Left renal pelvis (tissue), 4 donors: Measurements from ENCODE around the gene NDST4. TPM values are rescaled to one million over a fixed set of nuclear protein-coding genes. Genes with fewer than 3 reads are reported as not detected.
A peak's percentile ranks its signal among the peaks of the same experiment; 100 is the strongest.

Experiments used
- DNase-seq, 4 donors: peaks; one replicate each; pipeline ENCODE4 v3.0.0-alpha.2; 2013; ENCODE audit warnings: low read depth in 4 of 4, low spot score in 3 of 4
- polyA plus RNA-seq, 4 donors: library from polyadenylated mRNA; unstranded; fragments of 120-200 nt; gene quantifications; one replicate each; pipeline ENCODE4 v1.2.1, GENCODE V29; 2013; ENCODE audit not compliant: insufficient read length in 4 of 4

NDST4 gene
- polyA plus RNA-seq, 4 donors: 0.83 to 5.0 (median 1.0) TPM

DNA sequence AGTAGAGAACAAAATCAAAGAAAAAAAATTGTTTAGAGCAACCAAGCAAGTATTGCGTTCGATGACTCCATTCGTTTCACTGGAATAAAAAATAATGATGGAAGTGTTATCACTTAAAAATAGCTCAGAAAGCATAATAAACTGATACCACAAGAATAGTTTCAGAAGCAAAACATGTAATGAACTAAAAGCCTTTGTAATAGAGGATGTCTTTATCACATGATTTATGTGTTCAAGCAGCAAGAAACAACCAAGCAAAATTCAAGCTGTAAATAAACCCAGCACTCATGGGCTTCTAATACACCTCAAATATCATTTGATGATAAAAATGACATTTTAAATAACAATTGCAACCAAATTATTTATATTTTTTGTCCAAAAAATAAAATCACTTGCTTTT is 192.2 kb downstream of the NDST4 start:
- no peak for DNase-seq

DNA sequence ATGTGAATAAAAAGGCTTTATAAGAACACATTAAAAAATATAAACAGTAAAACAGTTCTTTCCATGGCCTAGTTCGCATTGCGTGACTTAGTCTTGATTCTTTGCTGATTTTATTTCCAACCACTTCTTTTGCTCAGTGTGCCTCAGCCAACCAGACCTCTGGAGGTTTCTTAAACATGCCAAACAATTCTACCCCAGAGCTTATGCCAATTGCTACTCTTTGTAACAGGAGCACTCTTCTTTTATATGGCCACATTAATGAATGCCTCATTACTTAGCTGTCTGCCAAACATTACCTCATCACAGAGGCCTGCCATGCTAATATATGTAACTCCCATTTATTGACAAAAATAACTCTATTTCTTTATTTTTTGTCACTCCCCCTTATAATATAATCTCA is 202.3 kb downstream of the NDST4 start:
- no peak for DNase-seq

- DNase-seq: peak in 3 of 4 donors; percentile 4 to 26 (median 12)
Measured at GRCh38 chr4:114907568-114907967, 205.9 kb downstream of the NDST4 start.

GRCh38 chr4:114905017-114905416 is 208.4 kb downstream of the NDST4 start:
- DNase-seq: no peak

DNA sequence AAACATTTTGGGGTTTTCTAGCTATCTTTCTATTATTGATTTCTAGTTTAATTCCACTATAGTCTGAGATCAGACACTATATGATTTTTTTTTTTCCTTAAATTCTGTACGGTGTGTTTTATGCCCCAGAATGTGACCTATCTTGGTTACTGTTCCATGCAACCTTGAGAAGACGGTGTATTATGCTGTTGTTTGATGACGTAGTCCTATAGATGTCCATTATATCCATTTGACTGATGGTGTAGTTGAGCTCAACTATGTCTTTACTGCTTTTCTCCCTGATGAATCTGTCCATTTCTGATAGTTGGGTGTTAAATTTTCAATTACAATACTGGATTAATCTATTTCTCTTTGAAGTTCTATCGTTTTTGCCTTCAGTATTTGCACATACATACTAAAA is 212.5 kb downstream of the NDST4 start:
- no peak for DNase-seq

GRCh38 chr4:114890773-114891172 is 222.6 kb downstream of the NDST4 start:
- no peak for DNase-seq

DNA sequence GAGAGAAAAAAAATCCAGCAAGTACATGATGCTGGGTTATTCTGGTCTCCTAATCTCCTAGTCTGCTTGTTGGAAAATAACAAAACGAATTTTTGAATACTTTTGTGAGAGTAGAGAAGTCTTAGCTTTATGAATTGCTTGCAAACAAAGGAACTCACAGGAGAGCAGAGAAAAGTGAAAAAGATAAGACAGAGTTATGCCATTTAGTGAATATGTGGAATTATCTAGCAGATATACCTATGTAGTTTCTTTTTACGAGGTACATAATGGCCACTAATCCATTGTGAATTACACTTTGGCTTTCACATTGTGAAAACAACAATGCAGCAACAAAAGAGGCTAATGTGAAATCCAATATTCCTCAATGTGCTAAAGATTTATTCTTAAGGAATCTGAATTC is 226.7 kb downstream of the NDST4 start:
- no peak for DNase-seq

GRCh38 chr4:114883641-114884040 is 229.8 kb downstream of the NDST4 start:
- no peak for DNase-seq

DNA sequence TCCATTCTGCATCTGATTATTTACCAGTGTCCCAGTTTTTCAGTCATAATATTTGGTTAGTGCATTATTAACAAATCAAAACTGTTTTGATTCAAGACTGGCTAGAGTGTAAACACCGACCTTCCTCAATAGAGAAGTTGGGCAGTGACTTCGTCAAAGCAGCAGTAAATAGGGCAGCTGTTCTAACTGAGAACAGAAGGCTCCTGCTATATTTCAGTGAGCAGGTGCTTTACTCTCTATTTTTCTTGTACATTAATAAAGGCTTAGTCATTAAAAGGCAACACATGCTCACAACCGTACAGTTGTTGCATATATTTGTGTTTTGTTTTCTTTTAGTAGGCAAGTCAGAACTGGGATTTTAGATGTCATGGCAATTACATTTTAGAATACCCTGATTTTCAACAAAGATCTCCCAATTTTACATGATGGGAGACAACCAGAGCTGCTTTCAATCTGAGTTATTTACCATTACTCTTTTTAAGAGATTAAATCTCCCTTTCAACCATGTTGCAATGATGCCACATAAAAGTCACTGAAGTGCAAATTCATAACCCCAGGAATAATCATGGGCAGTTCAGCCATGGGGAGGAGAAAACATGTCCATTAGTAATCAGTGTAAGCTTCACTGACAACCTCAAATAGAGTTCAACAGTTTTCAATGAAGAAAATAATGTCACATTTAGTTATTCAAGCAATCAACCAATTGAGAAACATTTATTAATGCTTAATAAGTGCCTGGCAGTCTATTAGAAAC is 233.3 kb downstream of the NDST4 start:
- DNase-seq: no peak

DNA sequence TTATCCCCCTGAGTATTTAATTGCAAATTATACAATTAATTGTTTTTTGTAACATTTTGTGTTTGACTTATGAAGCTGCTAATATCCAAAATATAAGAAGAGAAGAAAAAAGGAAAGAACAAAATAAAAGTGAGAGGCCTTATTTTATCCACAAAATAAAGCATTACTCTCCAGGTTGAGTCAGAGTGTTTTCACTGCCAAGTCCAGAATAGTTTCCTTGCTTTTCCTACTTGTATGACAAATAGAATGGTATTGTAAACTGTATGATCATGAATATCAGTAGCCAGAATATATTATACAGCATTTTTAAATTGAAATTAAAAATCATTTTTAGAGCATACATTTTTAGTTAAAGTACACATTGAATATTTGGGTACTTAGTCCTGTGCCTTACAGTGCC is 237.8 kb downstream of the NDST4 start:
- DNase-seq: no peak

DNA sequence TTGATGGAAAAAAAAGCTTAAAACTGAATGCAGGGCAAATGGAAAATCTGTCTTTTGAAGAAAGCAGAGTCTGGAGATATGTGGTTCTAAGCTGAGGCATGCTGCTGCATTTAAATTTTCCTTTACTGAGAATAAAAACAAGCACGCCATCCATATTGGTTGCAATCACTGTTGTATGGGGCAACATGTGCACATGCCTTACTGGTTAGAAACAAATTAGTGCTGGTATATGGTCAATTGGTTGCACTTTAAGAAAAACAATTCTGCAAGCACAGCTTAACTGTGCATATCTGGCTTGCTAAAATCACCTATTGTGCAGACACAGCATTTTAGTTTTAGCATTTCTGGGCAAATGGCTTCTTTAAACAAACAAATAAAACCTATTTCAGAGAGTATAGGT is 239.1 kb downstream of the NDST4 start:
- no peak for DNase-seq

DNA sequence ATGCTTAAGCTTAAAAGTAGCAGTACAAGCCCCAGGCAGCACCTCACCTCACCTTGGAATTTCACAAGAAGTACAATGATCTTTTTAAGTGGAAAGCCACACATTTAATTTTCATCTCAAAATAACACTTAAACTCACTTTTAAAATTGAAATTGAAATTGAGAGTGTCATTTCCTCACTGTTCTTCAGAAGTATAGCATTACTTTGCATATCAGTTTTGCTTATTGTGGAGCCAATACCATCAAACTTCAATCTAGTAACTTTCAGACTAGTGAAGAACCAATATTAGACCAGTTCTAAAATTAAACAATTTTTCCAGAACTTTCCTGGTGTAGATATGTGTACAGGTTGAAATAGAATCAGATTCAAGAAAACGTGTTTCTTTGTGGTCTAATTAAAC is 242.4 kb downstream of the NDST4 start:
- no peak for DNase-seq

DNA sequence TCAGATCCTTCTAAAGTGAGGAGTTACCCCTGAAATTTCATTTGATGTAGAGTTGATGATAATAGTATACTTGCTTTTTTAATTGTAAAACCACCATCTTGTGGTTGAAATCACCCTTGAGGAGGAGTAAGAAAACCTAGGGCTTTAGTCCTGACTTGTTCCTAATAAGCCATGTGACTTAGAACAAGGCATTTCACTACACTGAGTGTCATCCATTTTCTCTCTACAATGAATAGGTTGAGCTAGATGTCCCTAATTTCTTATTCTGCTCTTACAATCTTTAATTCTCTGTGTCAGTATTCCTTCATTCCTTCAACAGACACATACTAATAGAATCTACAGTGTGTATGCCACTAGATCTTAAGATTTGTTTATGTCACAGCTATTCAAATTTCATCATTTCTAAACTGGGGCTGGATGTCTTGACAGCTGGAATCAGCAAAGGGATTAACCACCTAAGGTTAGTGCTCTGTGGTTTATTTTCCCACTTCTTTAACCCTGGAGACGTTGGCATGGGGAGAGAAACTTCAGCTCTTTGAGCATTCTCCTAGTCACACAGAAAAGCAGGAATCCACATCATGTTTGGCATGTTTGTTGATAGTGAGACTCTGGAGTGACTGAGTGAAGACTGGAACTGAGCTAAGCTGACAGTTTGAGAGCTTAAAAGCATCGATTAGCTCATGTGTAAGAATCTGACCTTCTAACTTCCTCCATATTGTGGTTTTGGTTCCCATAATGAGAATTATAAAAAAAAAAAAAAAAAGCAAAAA is 246.3 kb downstream of the NDST4 start:
- DNase-seq: no peak

- no peak for DNase-seq
Measured at GRCh38 chr4:114864060-114864459, 249.4 kb downstream of the NDST4 start.

GRCh38 chr4:114860786-114861185 is 252.6 kb downstream of the NDST4 start:
- no peak for DNase-seq

DNA sequence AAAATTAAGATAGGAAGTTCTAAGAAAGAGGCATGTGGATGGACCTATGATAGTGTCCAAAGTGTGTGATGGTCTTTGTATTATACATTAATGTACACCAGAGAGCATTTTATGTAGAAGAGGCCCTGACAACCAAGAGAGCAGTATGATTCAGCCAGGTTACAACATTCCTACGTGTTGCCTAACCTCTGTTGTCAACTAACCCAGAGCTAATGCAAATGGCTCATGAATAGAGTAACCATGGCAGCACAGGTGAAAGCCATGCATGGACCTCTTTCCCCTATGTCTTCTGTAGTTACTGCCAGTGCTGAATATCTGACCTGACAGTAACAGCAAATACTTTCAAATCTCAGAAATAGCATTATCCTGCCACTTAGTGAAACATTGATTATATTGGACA is 255.6 kb downstream of the NDST4 start:
- DNase-seq: no peak

GRCh38 chr4:114839986-114840385 is 273.4 kb downstream of the NDST4 start:
- DNase-seq: no peak

- DNase-seq: no peak
Measured at GRCh38 chr4:114830628-114831027, 282.8 kb downstream of the NDST4 start.

DNA sequence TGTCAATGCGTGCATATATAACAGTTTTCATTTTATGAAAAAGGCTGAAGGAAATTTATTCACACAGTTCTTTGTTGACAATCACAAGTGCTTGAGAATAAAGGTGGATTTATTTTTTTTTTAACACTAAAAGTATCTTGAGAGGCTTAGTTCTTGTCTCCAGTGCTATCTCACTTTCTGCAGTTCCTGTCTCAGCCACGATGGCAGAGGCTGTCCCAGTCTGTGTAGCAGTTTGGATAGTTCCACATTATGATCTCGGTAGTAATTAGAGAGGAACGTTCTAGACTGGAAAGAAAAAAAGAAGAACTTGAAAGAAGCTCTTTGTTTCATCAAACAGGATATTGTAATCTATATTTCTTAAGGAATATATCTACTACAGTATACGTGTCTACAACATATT is 285.8 kb downstream of the NDST4 start:
- DNase-seq: no peak

- DNase-seq: no peak
Measured at GRCh38 chr4:114815760-114816159, 297.7 kb downstream of the NDST4 start.

DNA sequence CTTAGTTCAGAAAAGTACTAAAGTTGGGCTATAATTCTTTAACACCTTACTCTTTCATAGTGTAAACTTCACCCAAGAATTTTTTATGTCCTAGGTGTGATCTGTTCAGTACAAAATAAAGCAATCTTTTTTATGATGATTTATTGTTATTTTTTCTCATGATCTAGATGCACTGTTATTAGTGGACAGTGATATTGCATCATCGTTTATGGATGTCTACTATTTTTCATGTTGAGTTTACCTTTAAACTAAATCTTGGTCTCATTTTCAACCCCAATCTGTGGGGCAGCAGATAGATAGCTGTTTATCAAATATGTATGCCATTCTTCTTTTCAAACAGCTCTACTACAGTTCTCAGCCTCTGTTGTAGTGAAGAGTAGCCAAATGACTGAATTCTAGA is 299.5 kb downstream of the NDST4 start:
- DNase-seq: no peak
